ENCODE results near the gene FBN2.

- TF ChIP-seq CTCF (IDR thresholded peaks at IDR 0.05) (no peak), POLR2AphosphoS5 (IDR thresholded peaks at IDR 0.05) (no peak)
Measured at GRCh38 chr5:128384068-128384467, 154.0 kb downstream of the FBN2 start.
